GM12878 (cell line): Measurements from ENCODE around the gene CALB2. TPM values are rescaled to one million over a fixed set of nuclear protein-coding genes. Genes with fewer than 3 reads are reported as not detected.

ENCODE experiments used
- ATAC-seq: fragments of 200-7000 bp; cut with Tn5 transposase; 3 replicates; pipeline ENCODE4 v1.9.1; 2020; ENCODE audit warnings: mild to moderate bottlenecking, moderate library complexity
- BruUV-seq: library from RNA; stranded (reverse); fragments of 400-500 nt; replicated peaks from 2 replicates; lab custom pipeline; 2021; lab: Mats Ljungman, UMichigan
- CTCF ChIA-PET: fragments of 300-600 bp; sonication (Branson Sonifier 250); formaldehyde crosslinking; extraction: SDS; loops from one replicate; lab custom pipeline; 2021; ENCODE audit warnings: inconsistent platforms; lab: Yijun Ruan, JAX
- POLR2A ChIA-PET: fragments of 350-600 bp; formaldehyde crosslinking; extraction: SDS; loops from one replicate; lab custom pipeline; 2021; ENCODE audit warnings: inconsistent platforms; lab: Charles Lee
- RAD21 ChIA-PET: fragments of 300-600 bp; sonication (Branson Sonifier 250); formaldehyde crosslinking; loops from one replicate; lab custom pipeline; 2023; ENCODE audit warnings: antibody characterized with exemption; ENCODE audit not compliant: unreplicated experiment; lab: Charles Lee
- SMC1A ChIA-PET: fragments of 300-600 bp; sonication (Branson Sonifier 250); formaldehyde crosslinking; loops from one replicate; lab custom pipeline; 2023; ENCODE audit not compliant: unreplicated experiment, uncharacterized antibody; lab: Charles Lee
- DNase-seq: peaks from one replicate; pipeline ENCODE4 v3.0.0-alpha.2; 2011; ENCODE audit warnings: low read depth, low spot score
- FAIRE-seq: peaks from 3 replicates; lab custom pipeline; 2011; peaks lifted over from hg19 to GRCh38; lab: Jason Lieb, UNC
- H2AFZ ChIP-seq: 2 replicates; pipeline ENCODE4 v1.6.0; 2011; ENCODE audit warnings: low read depth, low read length, control low read depth; ENCODE audit not compliant: control insufficient read depth
- H3K27ac ChIP-seq: 2 replicates; pipeline ENCODE4 v1.5.1; 2011; ENCODE audit warnings: control low read depth; ENCODE audit not compliant: control insufficient read depth, insufficient read depth
- H3K27me3 ChIP-seq, 2 experiments: replicated peaks in 1 of 2; 2 replicates each; pipeline versions ENCODE4 v1.6.0 to v1.6.1; 2011; ENCODE audit warnings: low read length in 1 of 2; ENCODE audit not compliant: control insufficient read depth in 2 of 2, insufficient read depth in 2 of 2
- H3K36me3 ChIP-seq, 2 experiments: 2 replicates each; pipeline ENCODE4 v1.5.1; 2011; ENCODE audit warnings: low read length in 1 of 2; ENCODE audit not compliant: control insufficient read depth in 2 of 2, insufficient read depth in 2 of 2
- H3K4me1 ChIP-seq: 2 replicates; pipeline ENCODE4 v1.6.1; 2011; ENCODE audit warnings: mild to moderate bottlenecking, low read length, moderate library complexity, mixed read lengths; ENCODE audit not compliant: control insufficient read depth, insufficient read depth
- H3K4me2 ChIP-seq: 2 replicates; pipeline ENCODE4 v1.6.0; 2011; ENCODE audit warnings: control low read depth; ENCODE audit not compliant: control insufficient read depth, insufficient read depth
- H3K4me3 ChIP-seq: fragments of 200-600 bp; sonication (generic); 2 replicates; pipeline ENCODE4 v1.5.1; 2016
- H3K79me2 ChIP-seq: 2 replicates; pipeline ENCODE4 v1.6.0; 2011; ENCODE audit warnings: low read length; ENCODE audit not compliant: control insufficient read depth, insufficient read depth
- H3K9ac ChIP-seq: 2 replicates; pipeline ENCODE4 v1.8.0; 2011; ENCODE audit warnings: low read length, control low read depth, mixed read lengths; ENCODE audit not compliant: control insufficient read depth, insufficient read depth
- H3K9me3 ChIP-seq: replicated peaks from 3 replicates; pipeline ENCODE4 v1.5.1; 2011; ENCODE audit warnings: mild to moderate bottlenecking, low read length; ENCODE audit not compliant: control insufficient read depth, insufficient read depth
- H4K20me1 ChIP-seq: 2 replicates; pipeline ENCODE4 v1.6.0; 2011; ENCODE audit not compliant: control insufficient read depth, insufficient read depth
- ATF7 ChIP-seq: fragments of 450-650 bp; IDR thresholded peaks from 2 replicates; pipeline ENCODE4 v1.6.1; 2016; ENCODE audit warnings: low read depth, mild to moderate bottlenecking
- CBX3 ChIP-seq: fragments of 200-600 bp; sonication (generic); IDR thresholded peaks from 2 replicates; pipeline ENCODE4 v1.6.1; 2016; ENCODE audit warnings: low read depth, borderline replicate concordance
- KAT2A ChIP-seq: conservative IDR thresholded peaks from 2 replicates; pipeline ENCODE4 v1.6.1; 2011; ENCODE audit warnings: low read depth, low read length; ENCODE audit not compliant: control insufficient read depth
- MEF2B ChIP-seq: fragments of 450-650 bp; IDR thresholded peaks from 2 replicates; pipeline ENCODE4 v1.6.1; 2018; ENCODE audit warnings: mild to moderate bottlenecking, moderate library complexity; ENCODE audit not compliant: partially characterized antibody, poor library complexity, severe bottlenecking
- RAD51 ChIP-seq: fragments of 450-650 bp; IDR thresholded peaks from 2 replicates; pipeline ENCODE4 v1.6.1; 2016; ENCODE audit warnings: moderate library complexity, mild to moderate bottlenecking, inconsistent platforms
- USF1 ChIP-seq: IDR thresholded peaks from 2 replicates; pipeline ENCODE4 v1.6.1; 2011; ENCODE audit warnings: borderline replicate concordance, low read depth, mild to moderate bottlenecking, moderate library complexity, mixed read lengths, low read length; ENCODE audit not compliant: insufficient read depth; ENCODE audit errors: extremely low read length
- ZBTB11 ChIP-seq: fragments of 450-650 bp; formaldehyde crosslinking; IDR thresholded peaks from 2 replicates; pipeline ENCODE4 v1.5.0; 2022; ENCODE audit warnings: mild to moderate bottlenecking, missing genetic modification characterization
- ZBTB40 ChIP-seq: fragments of 450-650 bp; IDR thresholded peaks from 2 replicates; pipeline ENCODE4 v1.6.1; 2016; ENCODE audit warnings: mild to moderate bottlenecking, moderate library complexity, borderline replicate concordance
- ZSCAN29 ChIP-seq: fragments of 450-650 bp; IDR thresholded peaks from 2 replicates; pipeline ENCODE4 v1.6.1; 2017; ENCODE audit warnings: mild to moderate bottlenecking, moderate library complexity
- WGBS: methylation state at CpG from one replicate; pipeline ENCODE4 v1.1.6; 2016; ENCODE audit warnings: low lambda C conversion rate; ENCODE audit not compliant: insufficient replicate concordance, insufficient coverage; ENCODE audit errors: missing lambda C conversion rate; 5-methylcytosine and 5-hydroxymethylcytosine counted together
- in situ Hi-C: fragments of 300-500 bp; cut with MboI; formaldehyde crosslinking; loops from 9 replicates; pipeline ENCODE4 v1.14.3; 2018; ENCODE audit warnings: mixed read lengths
- intact Hi-C: fragments of 100-400 bp; cut with micrococcal nuclease; formaldehyde crosslinking; loops from one replicate; pipeline ENCODE4 v1.14.2; 2022; ENCODE audit not compliant: unreplicated experiment
- polyA plus RNA-seq, 11 experiments: library from polyadenylated mRNA; depleted of rRNA in 4 of 11; unstranded in 6 of 11; stranded (reverse) in 5 of 11; fragments of >200 nt; fragmentation: Nextera tagmentation in 4 of 11; fragmentation: Illumina TruSeq in 1 of 11; extraction: Ambion mirVana in 4 of 11; extraction: Trizol in 1 of 11; gene quantifications; 1 replicate in 1 of 11; 2 replicates in 10 of 11; pipeline versions ENCODE4 v1.2.1 to v1.2.3, GENCODE V29; 2011 to 2016; ENCODE audit warnings: inconsistent platforms in 2 of 11, missing spikeins in 2 of 11, low read depth in 1 of 11
- total RNA-seq, 4 experiments: library from RNA; depleted of rRNA in 3 of 4; stranded (reverse); fragments of >200 nt in 3 of 4; fragmentation: Illumina TruSeq in 1 of 4; extraction: Trizol in 1 of 4; gene quantifications; 2 replicates each; pipeline versions ENCODE4 v1.2.1 to v1.2.3, GENCODE V29; 2013 to 2021

Gene CALB2
- total and polyA plus RNA-seq, 10 of the 15 experiments (the other 5 are each of a cell fraction or from before 2014, with no cell fraction given) = not detected

GRCh38 chr16:71347146-71347545, 11.4 kb upstream of the CALB2 start (continued):
- no peak for TF ChIP-seq ZBTB11 (CRISPR knock-in tag)

- DNase-seq (no peak), FAIRE-seq (no peak), ATAC-seq (no peak)
- H3K4me2 ChIP-seq = no peak overlapping the region
- no peak for TF ChIP-seq CBX3
- no peak for TF ChIP-seq ATF7
- TF ChIP-seq ZBTB40 = no peak
- no peak for TF ChIP-seq USF1
- no peak for TF ChIP-seq MEF2B
- no peak for TF ChIP-seq RAD51
- no peak for TF ChIP-seq ZSCAN29
- no peak for TF ChIP-seq KAT2A
- ChIA-PET POLR2A (no interaction called here), CTCF (interaction anchor here (1.6 kb wide), 1 partner anchor 9 kb away, joined by 5 read pairs; no protein-coding TSS in a partner anchor), RAD21 (no interaction called here), SMC1A (no interaction called here)
- in situ Hi-C loops = no loop called here
- no peaks in the 10 kb centered on the region for H3K4me1 ChIP-seq
- no peaks in the 10 kb centered on the region; a peak in 2 of 4 replicates for H3K27me3 ChIP-seq
- no peak overlapping the region for H2AFZ ChIP-seq
- BruUV-seq = no TSS peak
- no peak overlapping the region for H3K27ac ChIP-seq
- no peak overlapping the region for H3K4me3 ChIP-seq
- 42% methylated on average over 22 of the region's 22 CpGs for WGBS
- no peaks in the 10 kb centered on the region for H3K9me3 ChIP-seq
- intact Hi-C loops = no loop called here
- H4K20me1 ChIP-seq = no peaks in the 10 kb centered on the region
- H3K79me2 ChIP-seq = no peaks in the 10 kb centered on the region
- H3K36me3 ChIP-seq = no peaks in the 10 kb centered on the region
- no peak overlapping the region for H3K9ac ChIP-seq
Measured at GRCh38 chr16:71348262-71349085, 10.0 kb upstream of the CALB2 start.
